Heart left ventricle (tissue), 13 donors: ENCODE data around the gene RTP1.
A peak's percentile ranks its signal among the peaks of the same experiment; 100 is the strongest.

Experiments
- CTCF ChIP-seq, 12 donors: fragments of 200-600 bp; sonication (generic) in 4 of 12; IDR thresholded peaks; one replicate each; pipeline versions ENCODE4 v1.5.0 to v1.8.0; 2018 to 2022; ENCODE audit warnings: antibody characterized with exemption in 12 of 12, mild to moderate bottlenecking in 5 of 12
- POLR2A ChIP-seq, 2 donors: fragments of 450-650 bp; IDR thresholded peaks; one replicate each; pipeline ENCODE4 v1.6.1; 2017; ENCODE audit warnings: antibody characterized with exemption in 2 of 2, mild to moderate bottlenecking in 2 of 2, moderate library complexity in 2 of 2
- donor health status: ischemic (EF 13 %, LVEDD 7.1; RV severe dilation, severe dysfunction).
- donor health status: DM: no; HTN: yes; CAD: no.
- donor health status: DM: no; HTN: no; CAD: no.
- donor health status: ischemic (EF 25% LVEDD 6.9; RV normal size, moderate dysfunction).
- donor health status: ischemic (EF 25% LVEDD 5.7; RV mildly dilated, moderate dysfunction).
- donor health status: ischemic (EF 35%, LVEDD 5.7; RV mildly dilated, moderate dysfunction).
- donor health status: nonischemic (EF 11% LVEDD 7.7; RV severe dilation, severe dysfunction).
- donor health status: DM: yes; HTN: yes; CAD: no.
- donor health status: PGD.
- donor health status: ischemic (EF 29% LVEDD 5.4; RV normal size, mild dysfunction).
- donor health status: nonischemic (EF 23%, LVEDD 6.1; RV moderate dilation, normal function).

DNA sequence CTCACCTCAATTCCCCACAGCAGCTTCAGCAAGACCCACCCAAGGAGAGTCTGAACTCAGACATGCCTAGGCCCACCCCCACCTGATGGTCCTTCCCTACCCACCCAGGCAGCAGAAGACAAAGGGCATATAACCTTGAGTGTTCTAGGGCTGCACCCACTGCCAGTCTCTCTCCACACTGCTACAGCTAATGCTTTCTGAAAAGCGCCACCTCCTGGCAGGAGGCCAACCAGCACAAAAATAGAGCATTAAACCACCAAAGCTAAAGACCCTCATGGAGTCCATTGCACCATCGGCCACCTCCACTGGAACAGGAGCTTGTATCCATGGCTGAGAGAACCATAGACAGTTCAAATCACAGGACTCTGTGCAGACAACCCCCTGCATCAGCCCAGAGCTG lies 46.7 kb upstream of the RTP1 start:
- no peak for TF ChIP-seq POLR2A (IDR thresholded peaks at IDR 0.05)
- TF ChIP-seq CTCF (IDR thresholded peaks at IDR 0.05) = peak in 1 of 12 donors; percentile 7
